ENCODE data around the gene PARP6.
A peak's percentile ranks its signal among the peaks of the same experiment; 100 is the strongest.

PARP6 gene

DNA sequence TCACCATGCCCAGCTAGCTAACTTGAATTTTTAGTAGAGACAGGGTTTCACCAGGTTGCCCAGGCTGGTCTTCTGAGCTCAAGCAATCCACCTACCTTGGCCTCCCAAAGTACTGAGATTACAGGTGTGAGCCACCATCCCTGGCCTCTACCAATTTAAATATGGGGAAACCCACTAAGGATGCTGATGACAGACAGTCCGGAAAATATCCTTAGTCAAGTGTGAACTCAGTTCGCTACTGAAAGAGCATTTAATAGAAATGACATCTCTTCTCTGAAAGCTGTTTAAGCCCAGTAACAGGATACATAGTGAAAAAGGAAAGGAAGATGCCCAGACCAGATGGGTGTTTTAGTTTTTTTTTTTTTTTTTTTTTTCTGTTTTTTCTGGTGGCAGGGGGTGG lies 67.1 kb downstream of the PARP6 start:
- FAIRE-seq: no peak
- no peak for DNase-seq (ENCODE audit: insufficient read length)
- TF ChIP-seq TAF1 (IDR thresholded peaks at IDR 0.05; ENCODE audit: borderline replicate concordance, low read depth, low read length) (no peak), POLR2AphosphoS5 (IDR thresholded peaks at IDR 0.05; ENCODE audit: low read depth, low read length) (no peak), POLR2A (IDR thresholded peaks at IDR 0.05; ENCODE audit: low read depth, low read length) (no peak)

DNA sequence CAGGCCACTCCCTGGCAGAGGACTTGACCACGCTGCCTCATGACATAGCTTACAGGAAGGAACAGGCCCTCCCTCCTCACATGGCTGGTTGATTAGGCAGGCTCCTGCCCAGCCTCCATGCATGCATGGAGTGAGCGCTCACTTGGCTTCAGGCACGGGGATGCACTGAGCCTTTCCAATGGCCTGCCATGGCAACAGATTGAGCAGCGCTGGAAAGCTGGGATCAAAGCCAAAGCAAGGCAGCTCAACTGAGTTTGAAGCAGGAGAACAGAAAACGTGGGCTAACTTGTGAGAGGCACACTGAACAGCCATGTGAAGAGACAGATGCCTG lies 68.9 kb downstream of the PARP6 start:
- FAIRE-seq (no peak), DNase-seq (ENCODE audit: insufficient read length) (no peak)
- TF ChIP-seq POLR2A (IDR thresholded peaks at IDR 0.05; ENCODE audit: low read depth, low read length) (no peak), TAF1 (IDR thresholded peaks at IDR 0.05; ENCODE audit: borderline replicate concordance, low read depth, low read length) (no peak), POLR2AphosphoS5 (IDR thresholded peaks at IDR 0.05; ENCODE audit: low read depth, low read length) (no peak)

DNA sequence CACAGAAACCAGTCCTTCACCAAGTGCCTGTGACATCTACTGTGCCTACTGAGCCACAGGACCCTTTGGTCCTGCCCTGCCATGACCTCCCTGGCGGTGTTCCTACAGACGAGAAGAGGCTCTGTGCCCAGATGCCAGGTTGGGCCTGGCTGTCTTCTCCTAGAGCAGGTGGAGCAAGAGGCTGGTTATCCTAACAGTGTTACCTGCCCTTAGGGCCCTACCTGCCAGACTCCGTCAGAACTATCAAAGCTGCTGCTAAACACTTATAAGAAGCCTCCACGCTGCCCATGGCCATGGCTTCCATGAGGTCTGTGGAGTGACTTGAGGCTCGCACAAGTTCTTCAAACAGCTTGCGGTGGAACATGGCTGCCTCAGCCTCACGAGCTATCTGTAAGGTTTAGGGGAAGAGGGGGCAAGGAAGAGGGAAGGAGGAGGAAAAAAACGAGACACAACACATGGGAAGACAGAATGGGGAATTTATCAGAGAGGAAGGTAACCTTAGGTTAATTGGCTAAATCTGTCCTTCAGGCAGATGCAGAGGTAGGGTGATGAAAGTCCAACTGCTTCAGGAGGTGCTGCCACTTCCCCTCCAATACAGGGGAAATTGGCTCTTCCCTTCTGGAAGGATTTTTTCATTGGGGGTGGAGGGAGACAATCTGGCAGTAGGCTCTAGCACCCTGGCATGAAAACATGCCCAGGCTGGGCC lies 69.4 kb downstream of the PARP6 start:
- FAIRE-seq: no peak

DNA sequence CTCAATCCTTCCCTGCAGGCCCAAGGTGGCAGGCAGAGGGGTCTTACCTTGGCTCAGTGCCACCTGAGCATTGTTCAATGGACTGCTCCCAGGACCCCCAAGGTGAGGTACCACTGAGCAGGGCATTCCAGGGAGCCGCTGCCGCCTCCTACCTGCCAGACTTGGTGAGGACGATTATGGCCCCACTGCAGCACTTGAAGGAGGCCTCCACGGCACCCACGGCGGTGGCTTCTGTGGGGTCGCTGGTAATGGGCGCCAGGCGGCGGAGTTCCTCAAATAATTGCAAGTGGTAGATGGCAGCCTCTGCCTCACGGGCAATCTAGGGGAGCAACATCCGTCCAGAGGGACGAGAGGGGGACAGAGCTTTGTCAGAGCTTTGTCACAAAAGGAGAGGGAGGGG lies 70.1 kb downstream of the PARP6 start:
- FAIRE-seq: no peak
- DNase-seq (ENCODE audit: insufficient read length): no peak
- TF ChIP-seq TAF1 (IDR thresholded peaks at IDR 0.05; ENCODE audit: borderline replicate concordance, low read depth, low read length) (no peak), POLR2A (IDR thresholded peaks at IDR 0.05; ENCODE audit: low read depth, low read length) (no peak), POLR2AphosphoS5 (IDR thresholded peaks at IDR 0.05; ENCODE audit: low read depth, low read length) (no peak)

More for the DNA sequence above, 69.4 kb downstream of the PARP6 start:
- TF ChIP-seq TAF1 (IDR thresholded peaks at IDR 0.05; ENCODE audit: borderline replicate concordance, low read depth, low read length) (no peak), POLR2A (IDR thresholded peaks at IDR 0.05; ENCODE audit: low read depth, low read length) (no peak), POLR2AphosphoS5 (IDR thresholded peaks at IDR 0.05; ENCODE audit: low read depth, low read length) (no peak)
- no peak for DNase-seq (ENCODE audit: insufficient read length)

DNA sequence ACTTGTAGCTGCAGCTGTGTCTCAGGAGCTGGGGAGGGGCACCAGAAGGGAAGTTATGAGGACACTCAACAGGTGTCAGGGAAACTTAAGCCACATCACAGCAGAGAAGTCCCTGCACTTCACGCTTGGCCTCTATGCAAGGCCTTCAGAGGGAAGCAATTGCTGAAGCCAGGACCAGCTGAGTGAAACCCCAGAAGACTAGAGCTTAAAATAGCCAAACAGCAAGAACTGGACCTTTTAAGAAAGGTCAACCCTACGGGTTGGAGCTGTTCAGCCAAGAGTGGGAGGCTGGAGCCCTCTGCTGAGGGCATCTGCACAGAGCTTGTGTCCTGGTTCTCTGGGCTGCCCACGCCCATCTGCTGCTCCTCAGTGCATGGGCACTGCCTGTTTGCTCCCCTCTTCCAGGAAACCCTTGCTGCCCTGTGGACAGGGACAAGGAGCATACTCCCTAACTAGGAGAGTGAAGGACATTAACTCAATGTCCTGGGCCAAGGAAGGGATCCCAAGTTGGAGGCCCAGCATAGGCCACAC lies 70.9 kb downstream of the PARP6 start:
- DNase-seq (ENCODE audit: insufficient read length) (no peak), FAIRE-seq (no peak)
- TF ChIP-seq TAF1 (IDR thresholded peaks at IDR 0.05; ENCODE audit: borderline replicate concordance, low read depth, low read length) (no peak), POLR2A (IDR thresholded peaks at IDR 0.05; ENCODE audit: low read depth, low read length) (no peak), POLR2AphosphoS5 (IDR thresholded peaks at IDR 0.05; ENCODE audit: low read depth, low read length) (peak; percentile 45; the same call in 1 of the 2 replicates)

DNA sequence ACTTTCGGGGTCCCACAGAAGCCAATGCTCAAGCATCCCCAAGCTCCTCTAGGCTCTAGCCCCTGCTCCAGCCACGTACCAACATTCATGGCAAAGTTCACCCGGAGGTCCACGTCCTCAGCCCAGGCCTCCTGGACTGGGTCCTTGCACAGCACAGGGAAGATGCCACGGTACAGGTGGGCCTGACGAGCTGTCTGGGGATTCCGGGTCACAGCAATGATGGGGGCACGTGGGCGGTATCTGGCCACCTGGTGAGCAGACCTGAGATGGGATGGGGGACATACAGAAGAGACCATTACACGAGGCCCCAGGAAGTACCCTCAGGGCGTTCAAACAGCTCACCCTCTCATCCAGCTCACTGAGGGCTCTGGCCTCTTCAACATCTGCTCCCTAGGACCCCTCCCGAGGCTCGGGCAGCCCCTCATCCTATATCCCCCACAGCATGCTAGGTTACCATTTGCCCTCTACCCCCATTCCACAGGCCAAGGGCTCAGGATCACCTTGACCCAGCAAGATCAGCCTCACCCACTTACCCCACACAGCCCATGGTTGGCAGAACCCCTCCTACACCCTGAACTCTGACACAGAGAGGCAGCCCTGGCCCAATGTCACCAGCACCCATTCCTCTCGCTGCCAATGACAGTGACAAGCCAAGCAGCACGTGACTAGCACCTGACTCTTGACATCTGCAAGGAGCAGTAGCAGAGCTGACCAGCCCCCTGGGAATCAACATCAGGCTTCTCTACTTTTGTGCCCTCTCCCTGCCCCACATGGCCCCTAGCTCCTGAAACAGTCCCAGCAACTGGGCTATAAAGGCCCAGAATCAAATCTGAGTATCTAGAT lies 71.7 kb downstream of the PARP6 start:
- no peak for TF ChIP-seq POLR2A (IDR thresholded peaks at IDR 0.05; ENCODE audit: low read depth, low read length)
- no peak for FAIRE-seq
- DNase-seq (ENCODE audit: insufficient read length): no peak

DNA sequence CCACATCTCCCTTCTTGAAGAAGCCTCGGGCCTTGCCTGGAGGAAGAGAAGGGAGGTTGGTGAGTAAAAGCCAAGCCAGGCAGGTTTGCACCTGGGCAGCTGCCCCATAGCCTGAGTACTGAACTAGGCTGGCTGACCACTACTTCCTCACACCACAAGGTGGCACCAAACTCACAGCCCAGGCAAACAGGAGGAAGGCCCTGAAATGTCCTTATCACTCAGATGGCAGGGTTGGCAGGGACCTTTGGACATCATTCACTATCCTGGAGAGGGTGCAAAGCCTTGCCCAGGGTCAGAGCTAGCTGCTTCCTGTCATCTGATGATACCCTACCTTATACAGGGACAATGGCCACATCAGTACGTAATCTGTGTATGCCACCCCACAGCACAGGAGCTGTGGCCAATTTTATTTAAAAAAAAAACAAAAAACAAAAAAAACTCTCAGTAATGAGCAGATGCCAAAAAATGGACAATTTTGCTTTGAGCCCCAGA lies 72.6 kb downstream of the PARP6 start:
- peak; percentile 90 for FAIRE-seq
- TF ChIP-seq TAF1 (IDR thresholded peaks at IDR 0.05; ENCODE audit: borderline replicate concordance, low read depth, low read length) (no peak), POLR2A (IDR thresholded peaks at IDR 0.05; ENCODE audit: low read depth, low read length) (no peak), POLR2AphosphoS5 (IDR thresholded peaks at IDR 0.05; ENCODE audit: low read depth, low read length) (no peak)

DNA sequence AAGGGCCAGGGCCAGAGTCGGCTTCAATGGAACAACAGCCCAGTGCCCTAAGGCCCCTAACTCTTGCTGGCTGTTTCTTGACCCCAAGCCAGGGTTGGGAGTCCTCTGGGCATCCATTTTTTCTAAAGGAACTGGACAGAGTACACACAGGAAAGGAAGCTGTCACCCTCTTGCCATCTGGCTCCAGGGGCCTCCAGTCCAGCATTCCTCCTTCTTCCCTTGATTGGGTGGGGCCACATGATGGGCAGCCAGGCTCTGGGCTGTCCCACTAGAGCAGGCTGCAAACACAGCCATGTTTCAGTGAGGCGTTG lies 73.2 kb downstream of the PARP6 start:
- DNase-seq (ENCODE audit: insufficient read length): no peak
- FAIRE-seq: no peak
- TF ChIP-seq POLR2AphosphoS5 (IDR thresholded peaks at IDR 0.05; ENCODE audit: low read depth, low read length): no peak
- TF ChIP-seq POLR2A (IDR thresholded peaks at IDR 0.05; ENCODE audit: low read depth, low read length): no peak
- TF ChIP-seq TAF1 (IDR thresholded peaks at IDR 0.05; ENCODE audit: borderline replicate concordance, low read depth, low read length): no peak

More for the DNA sequence above, 72.6 kb downstream of the PARP6 start:
- DNase-seq (ENCODE audit: insufficient read length): peak; percentile 73

DNA sequence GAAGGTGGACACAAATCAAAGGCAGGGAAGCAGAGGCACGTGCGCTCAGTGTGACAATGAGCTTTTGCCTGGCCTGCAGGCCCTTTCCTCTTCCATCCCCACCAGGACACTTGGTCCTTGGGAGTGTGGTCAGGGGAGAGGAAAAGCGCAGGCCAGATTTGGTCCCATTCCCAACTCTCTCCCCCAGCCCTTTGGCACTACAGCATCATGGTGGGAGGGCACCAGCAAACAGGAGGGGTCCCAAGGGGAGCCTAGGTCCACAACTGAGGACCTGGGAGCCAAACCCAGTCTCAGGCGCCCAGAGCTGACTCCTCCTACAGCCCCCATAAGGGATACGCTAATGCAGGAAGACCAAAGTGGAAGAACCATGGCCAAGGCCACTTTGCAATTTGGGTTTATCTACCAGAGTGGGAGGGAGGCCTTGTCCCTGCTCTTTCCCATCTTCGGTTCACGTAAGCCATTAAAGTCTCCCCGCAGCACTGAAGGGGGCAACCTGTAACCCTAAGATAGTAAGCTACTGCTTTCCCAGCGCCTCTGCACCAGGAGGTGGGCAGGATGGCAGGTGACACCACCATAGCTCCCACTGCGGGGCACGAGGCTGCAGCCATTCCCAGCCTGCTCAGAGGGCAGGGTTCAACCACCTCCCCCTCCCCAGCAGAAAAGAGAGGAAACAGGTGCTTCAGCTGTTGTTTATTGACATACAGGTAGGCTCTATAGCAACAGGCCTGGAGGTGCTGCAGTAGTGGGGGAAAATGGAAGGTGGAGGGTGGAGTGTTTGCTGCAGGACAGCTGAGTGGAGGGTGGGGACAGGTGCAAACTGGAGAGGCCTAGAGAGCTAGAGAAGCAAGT lies 73.8 kb downstream of the PARP6 start:
- FAIRE-seq: no peak
- no peak for DNase-seq (ENCODE audit: insufficient read length)
- TF ChIP-seq POLR2A (IDR thresholded peaks at IDR 0.05; ENCODE audit: low read depth, low read length): peak; percentile 69; the same call in 1 of the 2 replicates
- peak; percentile 79 for TF ChIP-seq POLR2AphosphoS5 (IDR thresholded peaks at IDR 0.05; ENCODE audit: low read depth, low read length)
- TF ChIP-seq TAF1 (IDR thresholded peaks at IDR 0.05; ENCODE audit: borderline replicate concordance, low read depth, low read length): no peak

DNA sequence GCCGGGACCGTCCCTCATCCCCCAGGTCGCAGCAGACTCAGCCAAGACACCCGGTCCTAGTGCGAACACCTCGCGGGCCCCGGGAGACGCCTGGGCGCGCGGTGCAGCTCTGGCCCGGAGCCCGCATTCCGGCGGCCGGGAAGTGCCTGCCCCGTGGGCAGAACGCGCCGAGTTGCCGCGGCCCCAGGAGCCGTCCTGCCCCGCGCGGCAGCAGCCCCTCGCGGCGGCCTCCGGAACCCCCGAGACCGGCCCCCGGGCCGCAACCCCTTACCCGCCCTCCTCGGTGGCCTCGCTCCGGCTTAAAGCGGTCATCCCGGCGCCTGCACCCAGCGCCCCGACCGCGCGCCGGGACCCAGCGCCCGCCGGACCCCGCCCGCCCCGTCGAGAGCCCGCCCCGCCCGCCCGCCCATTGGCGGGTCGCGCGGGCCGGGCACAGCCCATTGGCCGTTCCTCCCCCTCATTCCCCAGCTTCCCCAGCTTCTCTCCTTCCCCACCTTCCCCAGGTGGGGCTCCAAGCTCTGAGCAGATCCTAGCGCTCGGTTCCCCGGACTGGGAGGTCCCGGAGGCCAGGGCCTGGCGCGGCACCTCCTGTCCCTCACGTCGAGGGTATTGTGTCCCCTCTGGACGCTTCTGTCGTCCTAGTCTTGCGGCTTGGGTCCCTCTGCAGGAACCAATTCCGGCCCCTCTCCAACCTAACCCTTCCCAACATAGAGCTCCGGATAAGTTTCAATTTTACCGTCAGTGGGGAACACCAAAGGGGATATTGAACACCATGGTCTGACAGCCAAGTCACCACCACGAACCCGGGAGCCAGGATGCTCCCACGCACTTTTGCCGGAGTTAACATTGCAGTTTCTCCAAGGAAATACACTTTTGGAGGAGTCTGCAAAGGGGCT lies 74.6 kb downstream of the PARP6 start, which contains the start of gene GRAMD2A:
GRAMD2A (minus strand) TSS at position 328 of the 896 bp plus-strand sequence.
- DNase-seq (ENCODE audit: insufficient read length): peak; percentile 74
- FAIRE-seq: no peak
- TF ChIP-seq POLR2AphosphoS5 (IDR thresholded peaks at IDR 0.05; ENCODE audit: low read depth, low read length) (no peak), POLR2A (IDR thresholded peaks at IDR 0.05; ENCODE audit: low read depth, low read length) (no peak), TAF1 (IDR thresholded peaks at IDR 0.05; ENCODE audit: borderline replicate concordance, low read depth, low read length) (no peak)

All from GM12892 (cell line).